Activated CD8-positive, alpha-beta memory T cell treated with anti-CD3 and anti-CD28 coated beads for 48 hours (primary cell): ENCODE results near the gene CUTA.

ENCODE experiments used
- DNase-seq, 3 experiments: peaks; one replicate each; pipeline ENCODE4 v3.0.0-alpha.2; 2020; ENCODE audit warnings: low read depth in 2 of 3, low spot score in 2 of 3

CUTA gene

GRCh38 chr6:33424855-33425667, 7.2 kb upstream of the CUTA start:
- no peak for DNase-seq

DNA sequence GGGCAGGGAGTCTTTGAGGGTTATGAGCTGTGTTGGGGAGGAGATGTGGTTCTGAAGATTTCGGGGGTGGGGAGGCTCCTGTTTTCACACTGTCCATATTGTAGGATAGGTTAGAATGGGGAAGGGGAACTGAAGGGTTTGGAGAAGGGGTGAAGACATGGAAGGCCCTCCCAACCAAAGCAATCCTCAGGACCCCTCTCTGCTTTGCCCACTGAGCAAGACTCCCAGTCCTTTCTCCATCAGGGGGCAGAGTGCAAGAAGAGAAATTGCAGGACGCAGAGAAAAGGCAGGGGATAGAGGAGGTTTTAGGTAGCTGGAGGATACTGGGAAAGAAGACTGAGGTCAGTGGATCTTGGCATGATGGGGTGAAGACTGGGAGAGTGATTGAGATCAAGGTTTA, 5.9 kb upstream of the CUTA start:
- DNase-seq = no peak

DNA sequence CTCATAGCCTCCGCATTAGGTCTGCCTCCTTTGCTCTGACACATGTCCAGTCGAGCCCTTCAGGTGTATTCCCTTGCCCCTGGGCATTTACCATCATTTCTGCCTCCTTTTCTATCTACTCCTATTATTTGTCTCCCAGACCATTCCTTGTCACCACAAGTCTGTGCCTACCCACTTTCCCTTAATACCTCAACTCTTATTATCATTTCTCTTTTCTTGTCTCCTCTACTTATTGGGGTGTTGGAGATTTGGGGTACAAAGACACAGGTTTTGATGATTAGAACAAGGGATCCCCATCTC, 3.4 kb upstream of the CUTA start:
- DNase-seq = no peak

DNA sequence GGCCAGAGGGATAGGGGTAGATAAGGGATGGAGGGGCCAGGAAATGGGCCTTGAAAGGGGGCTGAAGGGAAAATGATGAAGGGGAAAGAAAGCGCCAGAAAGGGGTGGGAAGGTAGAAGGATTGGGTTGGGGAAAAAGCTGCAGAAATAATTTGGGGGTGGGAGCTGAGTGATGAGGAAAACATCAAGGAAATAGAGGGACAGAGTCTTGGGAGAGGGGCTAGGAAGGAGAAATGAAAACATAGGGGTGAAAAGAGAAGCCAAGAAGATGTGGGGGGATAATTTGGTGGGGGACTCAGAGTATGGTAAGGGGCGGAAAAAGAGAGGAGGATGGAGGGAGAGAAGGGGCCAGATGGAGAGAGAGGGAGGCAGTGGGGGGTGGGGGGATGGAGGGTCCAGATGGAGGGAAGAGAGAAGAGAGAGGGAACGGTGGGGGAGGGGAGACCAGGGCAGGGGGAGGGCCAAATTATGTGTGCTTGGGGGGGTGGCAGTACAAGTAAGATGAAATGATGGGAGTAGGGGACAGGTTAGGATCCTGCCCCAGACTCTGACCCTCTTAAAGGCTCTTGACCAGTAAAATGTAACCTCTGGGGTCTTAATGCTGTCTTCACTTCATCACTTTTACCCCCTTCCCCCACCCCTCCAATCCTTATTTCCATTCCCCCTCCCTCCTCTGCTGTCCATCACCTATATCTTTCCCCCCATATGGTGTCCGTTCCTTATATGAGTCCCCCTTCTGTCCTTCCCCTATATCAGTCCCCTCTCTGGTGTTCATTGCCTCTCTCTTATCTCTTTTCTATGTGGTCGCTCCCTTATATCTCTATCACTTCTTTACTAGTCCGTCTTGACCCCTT, 2.8 kb upstream of the CUTA start:
- DNase-seq = no peak

- DNase-seq = no peak
Measured at GRCh38 chr6:33419580-33420490, 1.9 kb upstream of the CUTA start, which contains the start of gene SYNGAP1. Gene SYNGAP1 (plus strand): TSS chr6:33420065. CDS start chr6:33420265, 200 bp downstream.

- DNase-seq = peak in 1 of 3 experiments; percentile 38
Measured at GRCh38 chr6:33418690-33419291, 884 bp upstream of the CUTA start.

DNA sequence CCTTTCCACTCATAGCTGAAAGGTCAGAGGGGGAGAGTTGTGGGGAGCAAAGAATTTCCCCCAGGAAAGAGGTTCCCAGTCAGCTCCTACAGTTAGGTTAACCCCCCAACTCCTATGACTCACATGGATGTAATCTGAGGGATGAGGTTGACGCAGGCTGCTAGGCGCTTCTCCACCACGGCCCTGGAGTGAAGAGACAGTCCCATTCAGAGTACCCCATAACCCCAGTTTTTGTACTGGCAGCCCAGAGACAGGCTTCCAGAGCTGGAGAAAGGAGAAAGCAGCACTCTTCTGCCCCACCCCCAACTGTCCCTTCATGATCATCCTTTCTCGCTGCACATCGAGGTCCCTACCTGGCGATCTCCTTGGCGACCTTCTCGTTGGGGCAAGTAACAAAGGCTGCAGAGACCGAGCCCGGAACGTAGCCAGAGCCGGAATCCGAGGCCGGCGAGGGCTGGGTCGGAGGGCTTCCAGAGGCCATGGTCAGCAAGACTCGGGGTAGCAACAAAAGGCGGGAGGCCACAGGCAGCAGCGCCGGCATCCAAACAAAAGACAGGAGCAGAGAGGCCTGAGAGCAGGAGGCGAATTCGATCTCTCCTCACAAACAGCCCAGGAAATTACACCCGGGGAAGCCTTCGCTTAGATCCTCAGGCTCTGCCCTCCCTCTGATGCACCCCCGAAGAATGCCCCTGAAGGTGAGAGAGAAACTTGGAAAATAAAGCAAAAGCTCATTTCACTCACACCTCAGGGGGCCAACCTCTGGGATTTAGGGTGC, 592 bp downstream of the CUTA start:
- DNase-seq = no peak

GRCh38 chr6:33416386-33417127, 1.4 kb downstream of the CUTA start:
- no peak for DNase-seq

DNA sequence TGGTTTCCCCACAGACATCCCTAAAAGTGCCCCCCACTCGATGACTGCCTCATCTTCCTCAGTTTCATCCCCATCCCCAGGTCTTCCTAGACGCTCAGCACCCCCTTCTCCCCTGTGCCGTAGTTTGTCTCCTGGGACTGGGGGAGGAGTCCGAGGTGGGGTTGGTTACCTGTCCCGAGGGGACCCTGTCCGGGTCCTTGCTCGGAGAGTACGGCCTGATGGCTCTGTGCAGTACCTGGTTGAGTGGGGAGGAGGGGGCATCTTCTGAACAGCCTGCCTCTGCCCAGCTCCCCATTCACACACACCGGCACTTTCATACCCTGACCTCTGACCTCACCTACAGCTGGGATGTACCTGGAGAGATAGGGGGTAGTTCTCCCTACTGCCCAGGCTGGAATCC, 2.1 kb downstream of the CUTA start:
- no peak for DNase-seq

GRCh38 chr6:33414592-33415271, 3.2 kb downstream of the CUTA start:
- DNase-seq = no peak

DNA sequence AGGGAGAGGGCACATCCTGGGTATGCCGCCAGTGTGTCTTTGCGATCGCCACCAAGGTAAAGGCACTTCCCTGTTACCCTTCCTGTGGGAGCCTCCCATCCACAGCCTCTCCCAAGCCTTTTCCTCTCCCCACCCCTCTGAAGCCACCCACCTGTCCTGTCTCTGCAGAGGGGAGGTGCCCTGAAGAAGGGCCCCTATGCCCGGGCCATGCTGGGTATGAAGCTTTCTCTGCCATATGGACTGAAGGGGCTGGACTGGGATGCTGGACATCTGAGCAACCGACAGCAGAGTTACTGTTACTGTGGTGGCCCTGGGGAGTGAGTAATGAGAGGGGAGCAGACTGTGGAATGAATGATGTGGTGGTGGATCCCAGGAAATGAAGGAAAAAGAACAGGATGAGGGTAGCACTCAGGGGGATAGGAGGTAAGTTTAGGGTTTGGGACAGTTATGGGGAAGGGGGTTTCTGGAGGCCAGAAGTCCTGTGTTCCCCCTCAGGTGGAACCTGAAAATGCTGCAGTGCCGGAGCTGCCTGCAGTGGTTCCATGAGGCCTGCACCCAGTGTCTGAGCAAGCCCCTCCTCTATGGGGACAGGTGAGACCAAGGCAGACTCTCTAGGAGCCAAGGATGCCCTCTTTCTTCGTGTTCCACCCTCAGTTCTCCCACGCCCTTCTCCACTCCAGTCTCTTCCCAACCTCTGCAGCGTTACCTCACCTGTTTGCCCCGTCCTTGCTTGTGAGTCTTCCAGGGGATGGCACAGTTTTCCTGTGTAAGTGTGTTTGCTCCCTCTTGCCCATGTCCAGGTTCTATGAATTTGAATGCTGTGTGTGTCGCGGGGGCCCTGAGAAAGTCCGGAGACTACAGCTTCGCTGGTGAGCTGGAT, 4.4 kb downstream of the CUTA start:
- DNase-seq = no peak

- no peak for DNase-seq
Measured at GRCh38 chr6:33412140-33413009, 5.5 kb downstream of the CUTA start.

GRCh38 chr6:33411632-33412005, 6.3 kb downstream of the CUTA start:
- no peak for DNase-seq

DNA sequence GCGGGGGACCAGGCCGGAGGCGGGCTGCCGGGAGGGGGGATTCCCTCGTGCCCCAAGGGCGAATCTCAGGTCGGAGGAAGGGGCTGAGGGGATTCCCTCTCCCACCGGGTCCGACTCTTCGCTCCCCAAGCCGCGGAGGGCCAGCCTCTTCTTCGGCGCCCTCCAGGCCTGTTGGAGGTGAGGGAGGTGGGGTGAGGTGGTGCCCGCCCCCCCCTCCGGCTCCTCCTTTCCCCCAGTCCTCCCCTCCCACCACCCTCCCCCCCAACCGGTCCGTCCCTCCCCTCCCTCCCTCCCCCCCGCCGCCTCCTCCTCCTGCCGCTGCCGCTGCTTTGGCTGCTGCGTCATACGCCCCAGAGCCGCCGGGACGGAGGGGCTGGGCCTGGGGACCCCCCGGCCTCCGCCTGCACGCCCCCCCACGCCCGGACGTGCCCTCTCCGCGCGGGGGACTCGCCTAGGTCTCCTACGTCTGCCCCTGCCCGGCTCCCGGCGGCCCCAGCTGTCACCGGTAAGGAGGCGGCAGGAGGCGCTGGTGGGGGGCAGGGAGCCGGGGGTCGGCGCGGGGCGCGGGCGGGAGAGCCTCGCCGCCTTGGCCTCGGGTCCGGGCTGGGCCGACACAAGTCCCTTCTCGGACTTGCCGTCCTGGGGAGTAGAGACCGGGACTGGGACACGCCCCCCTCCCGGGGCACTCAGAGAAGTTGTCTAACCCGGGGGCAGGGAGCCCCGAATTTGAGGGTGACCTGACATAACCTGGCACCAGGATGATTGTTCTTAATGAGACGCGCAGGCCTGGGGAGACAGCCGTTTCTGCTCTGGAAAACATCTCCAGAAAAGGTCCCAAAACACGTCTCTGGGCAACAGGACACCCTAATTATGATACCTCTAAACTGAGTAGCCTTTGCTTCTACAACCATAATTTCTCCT, 6.9 kb downstream of the CUTA start, which contains the start of gene PHF1:
PHF1 (plus strand) TSS at position 304 of the 921 bp plus-strand sequence. CDS start 1,250 bp downstream, outside the sequence.
- no peak for DNase-seq

DNA sequence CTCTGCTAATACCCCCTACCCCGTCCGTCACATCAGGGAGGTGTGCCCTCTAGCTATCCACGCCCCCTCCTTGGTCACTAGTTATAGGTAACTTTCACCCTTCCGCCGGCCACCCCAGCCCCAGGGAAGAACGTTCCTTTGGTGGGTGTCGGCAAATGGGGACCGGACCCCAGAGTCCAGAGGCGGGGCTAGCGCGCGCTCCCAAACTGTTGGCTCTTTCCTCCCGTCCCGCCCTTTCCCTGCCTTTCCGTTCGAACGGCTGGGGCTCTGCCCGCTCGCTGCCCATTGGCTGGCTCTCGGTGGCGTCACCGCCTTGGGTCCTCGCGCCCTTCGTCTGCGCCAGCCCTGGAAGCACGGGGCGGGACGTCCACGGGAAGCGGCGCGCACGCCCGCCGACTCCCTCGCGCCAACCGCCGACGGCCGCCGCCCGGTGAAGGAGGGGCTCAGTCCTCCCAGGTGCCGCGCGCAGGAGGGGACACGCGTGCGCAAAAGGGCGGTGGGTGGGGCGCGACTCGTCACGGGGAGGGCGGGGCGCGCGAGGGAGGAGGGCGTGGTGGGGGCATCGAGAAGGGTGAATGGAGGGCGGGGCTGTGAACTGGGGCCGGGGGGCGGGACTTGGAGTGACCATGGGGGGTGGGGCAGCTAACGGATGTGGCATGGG, 7.7 kb downstream of the CUTA start:
- DNase-seq = peak; percentile 98 to 99 (median 98)
